Panc1 (cell line): ENCODE data around the gene TRIM27. TPM values are rescaled to one million over a fixed set of nuclear protein-coding genes. Genes with fewer than 3 reads are reported as not detected.

Source experiments
- ATAC-seq: fragments of 200-7000 bp; cut with Tn5 transposase; 2 replicates; pipeline ENCODE4 v1.9.1; 2020; ENCODE audit warnings: mild to moderate bottlenecking, moderate library complexity
- BruUV-seq: library from RNA; stranded (reverse); fragments of 400-500 nt; replicated peaks from 2 replicates; lab custom pipeline; 2021; lab: Mats Ljungman, UMichigan
- CTCF ChIA-PET: fragments of 300-600 bp; sonication (Branson Sonifier 250); formaldehyde crosslinking; loops from one replicate; lab custom pipeline; 2022; ENCODE audit warnings: antibody characterized with exemption; lab: Charles Lee
- POLR2A ChIA-PET: fragments of 300-600 bp; sonication (Branson Sonifier 250); formaldehyde crosslinking; loops from one replicate; lab custom pipeline; 2022; ENCODE audit warnings: antibody characterized with exemption; lab: Charles Lee
- DNase-seq: peaks from one replicate; pipeline ENCODE4 v3.0.0-alpha.2; 2010; ENCODE audit warnings: low read depth, low spot score
- H3K27ac ChIP-seq: 2 replicates; pipeline ENCODE4 v1.5.1; 2011; ENCODE audit warnings: mild to moderate bottlenecking, low read length, inconsistent platforms
- H3K27me3 ChIP-seq: fragments of 200-500 bp; sonication (Bioruptor generic); 2 replicates; pipeline ENCODE4 v1.6.0; 2014; ENCODE audit warnings: low read length, inconsistent platforms; ENCODE audit not compliant: control insufficient read depth, insufficient read depth
- H3K36me3 ChIP-seq: fragments of 200-500 bp; sonication (Bioruptor generic); 2 replicates; pipeline ENCODE4 v1.5.1; 2014; ENCODE audit warnings: inconsistent platforms, mild to moderate bottlenecking, low read length, moderate library complexity; ENCODE audit not compliant: control insufficient read depth, insufficient read depth
- H3K4me1 ChIP-seq: 2 replicates; pipeline ENCODE4 v1.5.1; 2011; ENCODE audit warnings: inconsistent platforms, mild to moderate bottlenecking, low read length, moderate library complexity; ENCODE audit not compliant: control insufficient read depth, insufficient read depth
- H3K4me3 ChIP-seq, 2 experiments: 2 replicates each; pipeline ENCODE4 v1.5.1; 2011 to 2012; ENCODE audit warnings: low read depth in 2 of 2, low read length in 2 of 2, mild to moderate bottlenecking in 2 of 2, inconsistent platforms in 1 of 2, moderate library complexity in 1 of 2
- H3K9me3 ChIP-seq: fragments of 200-500 bp; sonication (Bioruptor generic); 2 replicates; pipeline ENCODE4 v1.5.1; 2014; ENCODE audit warnings: low read depth, mild to moderate bottlenecking, inconsistent platforms, low read length, moderate library complexity; ENCODE audit not compliant: control insufficient read depth, insufficient read depth
- CTCF ChIP-seq: fragments of 450-650 bp; IDR thresholded peaks from 2 replicates; pipeline ENCODE4 v1.5.1; 2017; ENCODE audit warnings: mild to moderate bottlenecking
- POLR2AphosphoS5 ChIP-seq: IDR thresholded peaks from 2 replicates; pipeline ENCODE4 v1.6.1; 2012; ENCODE audit warnings: mild to moderate bottlenecking, low read depth, low read length, moderate library complexity
- REST ChIP-seq, 2 experiments: IDR thresholded peaks; 2 replicates each; pipeline ENCODE4 v1.6.1; 2011 to 2012; ENCODE audit warnings: low read depth in 2 of 2, control low read depth in 1 of 2, low read length in 1 of 2, mild to moderate bottlenecking in 1 of 2, moderate library complexity in 1 of 2; ENCODE audit not compliant: insufficient read depth in 1 of 2
- SIN3A ChIP-seq: IDR thresholded peaks from 2 replicates; pipeline ENCODE4 v1.6.1; 2012; ENCODE audit warnings: low read depth, mild to moderate bottlenecking, low read length, moderate library complexity, borderline replicate concordance; ENCODE audit not compliant: insufficient read depth
- TCF7L2 ChIP-seq: IDR thresholded peaks from 2 replicates; pipeline ENCODE4 v1.6.1; 2011; ENCODE audit warnings: mild to moderate bottlenecking, low read depth, low read length, inconsistent platforms
- in situ Hi-C: cut with HindIII; loops from 2 replicates; pipeline ENCODE4 v1.10.0; 2016; ENCODE audit warnings: low sequenced_read_pairs, low pct_unique_long_range_greater_than_20kb
- intact Hi-C: fragments of 100-400 bp; cut with micrococcal nuclease; formaldehyde crosslinking; loops from one replicate; pipeline ENCODE4 v1.10.0; 2022; ENCODE audit not compliant: unreplicated experiment
- total RNA-seq: library from RNA; stranded (reverse); gene quantifications from one replicate; pipeline ENCODE4 v1.2.1, GENCODE V29; 2021; ENCODE audit not compliant: unreplicated experiment

Gene TRIM27
- total RNA-seq, 1 experiment from 2014 or later, result 53.0 TPM

- BruUV-seq, result no TSS peak
- no peak overlapping the region for H3K27ac ChIP-seq
- intact Hi-C loops (no loop called here), in situ Hi-C loops (no loop called here)
- no peaks in the 10 kb centered on the region for H3K27me3 ChIP-seq
- no peak for DNase-seq
- TF ChIP-seq CTCF, result no peak
- TF ChIP-seq REST (IDR thresholded peaks at IDR 0.05; ENCODE audit: insufficient read depth in 1 of 2, low read depth in 2 of 2, low read length in 1 of 2), result no peak
- no peak for TF ChIP-seq TCF7L2
- no peaks in the 10 kb centered on the region for H3K4me1 ChIP-seq
- H3K4me3 ChIP-seq, result no peak overlapping the region
- peaks cover 34% of the 10 kb centered on the region for H3K36me3 ChIP-seq
- POLR2A ChIA-PET, result no interaction called here
- CTCF ChIA-PET, result interaction anchor here (0.7 kb wide), 1 partner anchor 13 kb away, joined by 6 read pairs; no protein-coding TSS in a partner anchor
- no peak for ATAC-seq
- H3K9me3 ChIP-seq, result no peaks in the 10 kb centered on the region
These were observed 12.7 kb downstream of the TRIM27 start for GRCh38 chr6:28910901-28911690.

GRCh38 chr6:28907394-28907793 is 16.4 kb downstream of the TRIM27 start:
- Histone ChIP-seq H3K36me3 (peaks cover 42% of the 10 kb centered on the region), H3K27me3 (no peaks in the 10 kb centered on the region), H3K27ac (no peak overlapping the region), H3K4me3 (no peak overlapping the region), H3K9me3 (no peaks in the 10 kb centered on the region), H3K4me1 (no peaks in the 10 kb centered on the region)
- intact Hi-C loops, result no loop called here
- no TSS peak for BruUV-seq
- DNase-seq (no peak), ATAC-seq (no peak)
- ChIA-PET CTCF (no interaction called here), POLR2A (no interaction called here)
- in situ Hi-C loops, result no loop called here
- no peak for TF ChIP-seq CTCF
- no peak for TF ChIP-seq SIN3A
- TF ChIP-seq TCF7L2, result no peak
- no peak for TF ChIP-seq REST (IDR thresholded peaks at IDR 0.05; ENCODE audit: insufficient read depth in 1 of 2, low read depth in 2 of 2, low read length in 1 of 2)
- no peak for TF ChIP-seq POLR2AphosphoS5
